HEK293 (cell line): ENCODE data around the gene CA5A.
A peak's percentile ranks its signal among the peaks of the same experiment; 100 is the strongest.

Source experiments
- CTCF ChIA-PET: fragments of 350-600 bp; formaldehyde crosslinking; extraction: SDS; loops from one replicate; lab custom pipeline; 2021; ENCODE audit warnings: antibody characterized with exemption; lab: Yijun Ruan, JAX
- POLR2A ChIA-PET: fragments of 300-600 bp; formaldehyde crosslinking; extraction: SDS; loops from one replicate; lab custom pipeline; 2020; ENCODE audit warnings: antibody characterized with exemption, inconsistent platforms; lab: Yijun Ruan, JAX
- H3K27ac ChIP-seq: fragments of 200-500 bp; sonication (Bioruptor generic); 2 replicates; pipeline ENCODE4 v1.5.1; 2014; ENCODE audit warnings: low read depth, low read length, control low read depth, inconsistent platforms; ENCODE audit errors: extremely low read depth
- H3K36me3 ChIP-seq, 2 experiments: fragments of 200-500 bp in 1 of 2; sonication (Bioruptor generic) in 1 of 2; 1 replicate in 1 of 2; 2 replicates in 1 of 2; pipeline ENCODE4 v1.5.1; 2014 to 2017; ENCODE audit warnings: inconsistent platforms in 2 of 2, low read length in 2 of 2; ENCODE audit not compliant: control insufficient read depth in 2 of 2, insufficient read depth in 1 of 2
- H3K4me1 ChIP-seq: fragments of 200-500 bp; sonication (Bioruptor generic); 2 replicates; pipeline ENCODE4 v1.5.1; 2014; ENCODE audit warnings: mild to moderate bottlenecking, low read length, inconsistent platforms; ENCODE audit not compliant: control insufficient read depth, insufficient read depth
- H3K4me3 ChIP-seq: 2 replicates; pipeline ENCODE4 v1.5.1; 2011; ENCODE audit warnings: low read depth, mild to moderate bottlenecking, control low read depth, low read length, moderate library complexity
- H3K9me3 ChIP-seq: fragments of 200-500 bp; sonication (Bioruptor generic); 2 replicates; pipeline ENCODE4 v1.5.1; 2014; ENCODE audit warnings: low read depth, low read length, inconsistent platforms; ENCODE audit not compliant: control insufficient read depth, insufficient read depth
- BCL11A ChIP-seq: fragments of 450-650 bp; formaldehyde crosslinking; IDR thresholded peaks from 2 replicates; pipeline ENCODE4 v1.5.1; 2016; ENCODE audit warnings: low read depth, missing biosample characterization, missing genetic modification characterization
- CTCF ChIP-seq: fragments of 450-650 bp; formaldehyde crosslinking; IDR thresholded peaks from 2 replicates; pipeline ENCODE4 v1.5.1; 2016; ENCODE audit warnings: missing biosample characterization, missing genetic modification characterization
- GLIS2 ChIP-seq: fragments of 450-650 bp; formaldehyde crosslinking; IDR thresholded peaks from 2 replicates; pipeline ENCODE4 v1.5.1; 2016; ENCODE audit warnings: missing biosample characterization, missing genetic modification characterization
- IKZF3 ChIP-seq: fragments of 450-650 bp; IDR thresholded peaks from 2 replicates; pipeline ENCODE4 v1.5.0; 2018; ENCODE audit warnings: missing biosample characterization, mild to moderate bottlenecking, missing genetic modification characterization, moderate library complexity
- KLF1 ChIP-seq: fragments of 450-650 bp; formaldehyde crosslinking; IDR thresholded peaks from 2 replicates; pipeline ENCODE4 v1.5.1; 2016; ENCODE audit warnings: missing biosample characterization, missing genetic modification characterization
- KLF9 ChIP-seq: fragments of 450-650 bp; formaldehyde crosslinking; IDR thresholded peaks from 2 replicates; pipeline ENCODE4 v1.5.1; 2016; ENCODE audit warnings: missing biosample characterization, missing genetic modification characterization, low read depth
- MYNN ChIP-seq: fragments of 450-650 bp; formaldehyde crosslinking; IDR thresholded peaks from 2 replicates; pipeline ENCODE4 v1.5.1; 2016; ENCODE audit warnings: missing biosample characterization, missing genetic modification characterization, borderline replicate concordance
- SCRT2 ChIP-seq: fragments of 450-650 bp; formaldehyde crosslinking; IDR thresholded peaks from 2 replicates; pipeline ENCODE4 v1.5.1; 2016; ENCODE audit warnings: missing biosample characterization, missing genetic modification characterization
- YY2 ChIP-seq: fragments of 450-650 bp; formaldehyde crosslinking; IDR thresholded peaks from 2 replicates; pipeline ENCODE4 v1.5.1; 2016; ENCODE audit warnings: missing biosample characterization, missing genetic modification characterization
- ZBTB20 ChIP-seq: fragments of 450-650 bp; formaldehyde crosslinking; IDR thresholded peaks from 2 replicates; pipeline ENCODE4 v1.5.1; 2016; ENCODE audit warnings: missing biosample characterization, missing genetic modification characterization
- ZNF184 ChIP-seq: fragments of 450-650 bp; IDR thresholded peaks from 2 replicates; pipeline ENCODE4 v1.5.1; 2018; ENCODE audit warnings: missing biosample characterization, mild to moderate bottlenecking, missing genetic modification characterization
- ZNF211 ChIP-seq: fragments of 450-650 bp; formaldehyde crosslinking; IDR thresholded peaks from 2 replicates; pipeline ENCODE4 v1.5.1; 2016; ENCODE audit warnings: low read depth, missing biosample characterization, missing genetic modification characterization
- ZNF221 ChIP-seq: fragments of 450-650 bp; formaldehyde crosslinking; IDR thresholded peaks from 2 replicates; pipeline ENCODE4 v1.5.1; 2017; ENCODE audit warnings: missing biosample characterization, missing genetic modification characterization, borderline replicate concordance
- ZNF248 ChIP-seq: fragments of 450-650 bp; formaldehyde crosslinking; IDR thresholded peaks from 2 replicates; pipeline ENCODE4 v1.5.1; 2017; ENCODE audit warnings: missing biosample characterization, missing genetic modification characterization
- ZNF335 ChIP-seq: fragments of 450-650 bp; formaldehyde crosslinking; conservative IDR thresholded peaks from 2 replicates; pipeline ENCODE4 v1.5.1; 2016; ENCODE audit warnings: missing biosample characterization, missing genetic modification characterization
- ZNF394 ChIP-seq: fragments of 450-650 bp; formaldehyde crosslinking; IDR thresholded peaks from 2 replicates; pipeline ENCODE4 v1.5.1; 2016; ENCODE audit warnings: missing biosample characterization, missing genetic modification characterization, mild to moderate bottlenecking, moderate library complexity, borderline replicate concordance
- ZNF416 ChIP-seq: fragments of 450-650 bp; formaldehyde crosslinking; IDR thresholded peaks from 2 replicates; pipeline ENCODE4 v1.5.1; 2016; ENCODE audit warnings: missing biosample characterization, missing genetic modification characterization
- ZNF521 ChIP-seq: fragments of 450-650 bp; formaldehyde crosslinking; IDR thresholded peaks from 2 replicates; pipeline ENCODE4 v1.5.1; 2017; ENCODE audit warnings: missing biosample characterization, mild to moderate bottlenecking, missing genetic modification characterization
- ZNF555 ChIP-seq: fragments of 450-650 bp; formaldehyde crosslinking; conservative IDR thresholded peaks from 2 replicates; pipeline ENCODE4 v1.5.1; 2017; ENCODE audit warnings: missing biosample characterization, mild to moderate bottlenecking, missing genetic modification characterization, inconsistent platforms
- ZNF623 ChIP-seq: fragments of 450-650 bp; formaldehyde crosslinking; IDR thresholded peaks from 2 replicates; pipeline ENCODE4 v1.5.1; 2016; ENCODE audit warnings: missing biosample characterization, missing genetic modification characterization
- ZNF624 ChIP-seq: fragments of 450-650 bp; formaldehyde crosslinking; IDR thresholded peaks from 2 replicates; pipeline ENCODE4 v1.5.1; 2017; ENCODE audit warnings: missing biosample characterization, missing genetic modification characterization
- ZNF654 ChIP-seq: fragments of 450-650 bp; formaldehyde crosslinking; IDR thresholded peaks from 2 replicates; pipeline ENCODE4 v1.5.1; 2016; ENCODE audit warnings: low read depth, missing biosample characterization, missing genetic modification characterization
- ZNF664 ChIP-seq: fragments of 450-650 bp; formaldehyde crosslinking; IDR thresholded peaks from 2 replicates; pipeline ENCODE4 v1.5.1; 2016; ENCODE audit warnings: missing biosample characterization, missing genetic modification characterization
- ZNF791 ChIP-seq: fragments of 450-650 bp; formaldehyde crosslinking; IDR thresholded peaks from 2 replicates; pipeline ENCODE4 v1.5.1; 2016; ENCODE audit warnings: missing biosample characterization, missing genetic modification characterization
- ZNF792 ChIP-seq: fragments of 450-650 bp; formaldehyde crosslinking; IDR thresholded peaks from 2 replicates; pipeline ENCODE4 v1.5.1; 2016; ENCODE audit warnings: missing biosample characterization, missing genetic modification characterization
- ZNF830 ChIP-seq: fragments of 450-650 bp; IDR thresholded peaks from 2 replicates; pipeline ENCODE4 v1.5.0; 2018; ENCODE audit warnings: missing biosample characterization, missing genetic modification characterization, low read depth, mild to moderate bottlenecking, moderate library complexity

CA5A gene

GRCh38 chr16:87845213-87845612 is 91.1 kb downstream of the CA5A start:
- ChIA-PET POLR2A (interaction anchor here (1.0 to 1.2 kb wide), 2 partner anchors 20 to 26 kb away, joined by 3 to 11 read pairs; no protein-coding TSS in a partner anchor), CTCF (interaction anchor here (2.1 kb wide), 1 partner anchor 66 kb away, joined by 10 read pairs; no protein-coding TSS in a partner anchor)
- TF ChIP-seq KLF1 (peak; percentile 19; the same call in 1 of the 2 replicates), KLF9 (tag by site-specific recombination) (peak; percentile 67), GLIS2 (no peak)
- H3K36me3 ChIP-seq, result peaks cover 0 to 54% of the 10 kb centered on the region in 2 experiments; a peak in 1 of 3 replicates
- H3K4me3 ChIP-seq, result no peak overlapping the region
- no peak overlapping the region for H3K27ac ChIP-seq
- H3K9me3 ChIP-seq, result no peaks in the 10 kb centered on the region
- H3K4me1 ChIP-seq, result no peaks in the 10 kb centered on the region

GRCh38 chr16:87844809-87845208 is 91.5 kb downstream of the CA5A start:
- Histone ChIP-seq H3K9me3 (no peaks in the 10 kb centered on the region), H3K36me3 (peaks cover 0 to 54% of the 10 kb centered on the region in 2 experiments; a peak in 1 of 3 replicates), H3K4me1 (no peaks in the 10 kb centered on the region), H3K27ac (no peak overlapping the region), H3K4me3 (no peak overlapping the region)
- TF ChIP-seq BCL11A (tag by site-specific recombination) (no peak), SCRT2 (tag by site-specific recombination) (peak; percentile 66), ZNF221 (tag by site-specific recombination) (no peak)
- CTCF ChIA-PET, result interaction anchor here (2.1 kb wide), 1 partner anchor 66 kb away, joined by 10 read pairs; no protein-coding TSS in a partner anchor
- POLR2A ChIA-PET, result interaction anchor here (1.0 to 1.2 kb wide), 2 partner anchors 19 to 26 kb away, joined by 3 to 11 read pairs; no protein-coding TSS in a partner anchor

- Histone ChIP-seq H3K4me1 (no peaks in the 10 kb centered on the region), H3K4me3 (no peak overlapping the region), H3K27ac (no peak overlapping the region), H3K36me3 (peaks cover 0 to 54% of the 10 kb centered on the region in 2 experiments; a peak in 1 of 3 replicates), H3K9me3 (no peaks in the 10 kb centered on the region)
- ChIA-PET CTCF (interaction anchor here (2.1 kb wide), 1 partner anchor 65 kb away, joined by 10 read pairs; no protein-coding TSS in a partner anchor), POLR2A (no interaction called here)
- TF ChIP-seq ZNF654 (tag by site-specific recombination), result no peak
- peak; percentile 23; the same call in 1 of the 2 replicates for TF ChIP-seq CTCF
- TF ChIP-seq ZNF211, result no peak
- TF ChIP-seq ZNF184 (tag by site-specific recombination), result no peak
- no peak for TF ChIP-seq ZNF830 (tag by site-specific recombination)
- no peak for TF ChIP-seq IKZF3 (tag by site-specific recombination)
- no peak for TF ChIP-seq ZNF664
- TF ChIP-seq ZNF555 (tag by site-specific recombination), result no peak
- no peak for TF ChIP-seq ZNF623
- TF ChIP-seq ZBTB20 (tag by site-specific recombination), result peak; percentile 57
Measured at GRCh38 chr16:87844120-87844733, 92.1 kb downstream of the CA5A start.

- ChIA-PET POLR2A (interaction anchor here (0.6 kb wide), 2 partner anchors 31 kb away, joined by 3 to 4 read pairs; no protein-coding TSS in a partner anchor), CTCF (interaction anchor here (2.1 kb wide), 1 partner anchor 65 kb away, joined by 10 read pairs; no protein-coding TSS in a partner anchor)
- Histone ChIP-seq H3K4me1 (no peaks in the 10 kb centered on the region), H3K27ac (no peak overlapping the region), H3K4me3 (no peak overlapping the region), H3K36me3 (peaks cover 0 to 54% of the 10 kb centered on the region in 2 experiments; a peak in 1 of 3 replicates), H3K9me3 (no peaks in the 10 kb centered on the region)
- no peak for TF ChIP-seq ZNF416 (tag by site-specific recombination)
- no peak for TF ChIP-seq MYNN (tag by site-specific recombination)
- TF ChIP-seq ZNF394, result no peak
- TF ChIP-seq ZNF521 (tag by site-specific recombination), result no peak
- TF ChIP-seq ZNF664, result no peak
- no peak for TF ChIP-seq ZNF791
- no peak for TF ChIP-seq ZNF624 (tag by site-specific recombination)
- TF ChIP-seq ZNF248, result no peak
- no peak for TF ChIP-seq BCL11A (tag by site-specific recombination)
- TF ChIP-seq ZNF335 (tag by site-specific recombination), result no peak
- TF ChIP-seq YY2 (tag by site-specific recombination), result no peak
- TF ChIP-seq ZNF792 (tag by site-specific recombination), result no peak
Measured at GRCh38 chr16:87843678-87844105, 92.6 kb downstream of the CA5A start.
